ENCODE results near the gene PROB1. TPM values are rescaled to one million over a fixed set of nuclear protein-coding genes. Genes with fewer than 3 reads are reported as not detected.

Gene PROB1
- polyA plus RNA-seq, 1 of the 3 experiments (the other 2 are of a cell fraction): 0.44 TPM

GRCh38 chr5:139368613-139369012 is 26.3 kb downstream of the PROB1 start:
- Histone ChIP-seq H3K4me3 (ENCODE audit: low read depth in 2 of 2, low read length in 1 of 2) (no peak overlapping the region), H3F3A (replicated peaks; ENCODE audit: insufficient read depth) (peaks cover 61% of the 10 kb centered on the region), H3K9me3 (no peaks in the 10 kb centered on the region), H3K4me2 (peak overlapping the region; percentile 34; the same call in 1 of the 2 replicates), H3K27me3 (ENCODE audit: insufficient read depth) (no peaks in the 10 kb centered on the region), H3K79me2 (ENCODE audit: insufficient read depth) (peaks cover 26% of the 10 kb centered on the region), H3K9ac (peak overlapping the region; percentile 4; the same call in 1 of the 2 replicates), H4K20me1 (ENCODE audit: insufficient read depth) (peaks cover 14% of the 10 kb centered on the region), H2AFZ (ENCODE audit: low read depth) (no peak overlapping the region), H3K4me1 (ENCODE audit: control insufficient read depth in 1 of 2, insufficient read depth in 2 of 2, low read depth in 1 of 2, low read length in 1 of 2) (peaks cover 0 to 12% of the 10 kb centered on the region in 2 experiments; a peak in 2 of 4 replicates), H3K9me2 (no peaks in the 10 kb centered on the region), H3K27ac (ENCODE audit: low read depth in 2 of 2, low read length in 1 of 2) (peak overlapping the region; percentile 30 to 76; a peak in 3 of 4 replicates), H3K36me3 (replicated peaks in 1 of 2; ENCODE audit: control insufficient read depth in 1 of 2, insufficient read depth in 2 of 2, low read length in 1 of 2) (peaks cover 45 to 63% of the 10 kb centered on the region in 2 experiments)
- 89% methylated on average over 2 of the region's 2 CpGs for WGBS (ENCODE audit: low lambda C conversion rate)
- no peak for DNase-seq
- ChIA-PET CTCF (interaction anchor here (1.1 to 2.2 kb wide), 4 partner anchors 12 to 34 kb away, joined by 3 to 6 read pairs (median 4); partner anchors contain the start of gene PAIP2), POLR2A (no interaction called here)
- TF ChIP-seq RAD21 (IDR thresholded peaks at IDR 0.05; ENCODE audit: low read length): peak; percentile 48
- TF ChIP-seq, protein P1, sequence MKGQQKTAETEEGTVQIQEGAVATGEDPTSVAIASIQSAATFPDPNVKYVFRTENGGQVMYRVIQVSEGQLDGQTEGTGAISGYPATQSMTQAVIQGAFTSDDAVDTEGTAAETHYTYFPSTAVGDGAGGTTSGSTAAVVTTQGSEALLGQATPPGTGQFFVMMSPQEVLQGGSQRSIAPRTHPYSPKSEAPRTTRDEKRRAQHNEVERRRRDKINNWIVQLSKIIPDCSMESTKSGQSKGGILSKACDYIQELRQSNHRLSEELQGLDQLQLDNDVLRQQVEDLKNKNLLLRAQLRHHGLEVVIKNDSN (IDR thresholded peaks at IDR 0.05; ENCODE audit: borderline replicate concordance, low read depth): no peak
- peak; percentile 41 for TF ChIP-seq CTCF (IDR thresholded peaks at IDR 0.05)

DNA sequence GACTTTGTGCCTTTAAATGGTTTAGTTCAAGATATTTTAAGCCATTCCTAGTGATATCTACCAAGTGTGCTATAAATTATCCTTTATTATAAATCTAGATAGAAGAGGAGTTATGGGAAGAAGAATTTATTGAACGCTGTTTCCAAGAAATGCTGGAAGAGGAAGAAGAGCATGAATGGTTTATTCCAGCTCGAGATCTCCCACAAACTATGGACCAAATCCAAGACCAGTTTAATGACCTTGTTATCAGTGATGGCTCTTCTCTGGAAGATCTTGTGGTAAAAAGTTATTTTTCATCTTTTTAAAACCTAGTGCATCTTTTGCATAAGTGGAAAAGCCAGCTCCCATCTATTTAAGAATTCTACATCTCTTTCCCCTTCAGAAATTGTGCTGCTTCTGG is 30.4 kb downstream of the PROB1 start:
- Histone ChIP-seq H3F3A (replicated peaks; ENCODE audit: insufficient read depth) (peaks cover 49% of the 10 kb centered on the region), H3K9ac (no peak overlapping the region), H2AFZ (ENCODE audit: low read depth) (no peak overlapping the region), H3K79me2 (ENCODE audit: insufficient read depth) (peaks cover 54% of the 10 kb centered on the region), H3K36me3 (replicated peaks in 1 of 2; ENCODE audit: control insufficient read depth in 1 of 2, insufficient read depth in 2 of 2, low read length in 1 of 2) (peaks cover 31 to 42% of the 10 kb centered on the region in 2 experiments), H3K4me1 (ENCODE audit: control insufficient read depth in 1 of 2, insufficient read depth in 2 of 2, low read depth in 1 of 2, low read length in 1 of 2) (peaks cover 0 to 8% of the 10 kb centered on the region in 2 experiments; a peak in 1 of 4 replicates), H3K27me3 (ENCODE audit: insufficient read depth) (no peaks in the 10 kb centered on the region), H3K4me3 (ENCODE audit: low read depth in 2 of 2, low read length in 1 of 2) (no peak overlapping the region), H4K20me1 (ENCODE audit: insufficient read depth) (peaks cover 50% of the 10 kb centered on the region), H3K9me3 (no peaks in the 10 kb centered on the region), H3K9me2 (no peaks in the 10 kb centered on the region), H3K27ac (ENCODE audit: low read depth in 2 of 2, low read length in 1 of 2) (no peak overlapping the region), H3K4me2 (no peak overlapping the region)
- CTCF ChIA-PET: interaction anchor here (1.5 kb wide), 1 partner anchor 29 kb away, joined by 3 read pairs; no protein-coding TSS in a partner anchor
- DNase-seq: no peak
- WGBS (ENCODE audit: low lambda C conversion rate): 100% methylated on average over 2 of the region's 2 CpGs
- POLR2A ChIA-PET: interaction anchor here (1.4 kb wide), 1 partner anchor 19 kb away, joined by 5 read pairs; the partner anchor contains the start of gene SLC23A1
- TF ChIP-seq NRF1 (IDR thresholded peaks at IDR 0.05; ENCODE audit: low read depth, low read length): no peak
- no peak for TF ChIP-seq SMC3 (IDR thresholded peaks at IDR 0.05; ENCODE audit: low read depth, low read length)
- TF ChIP-seq, protein P2, sequence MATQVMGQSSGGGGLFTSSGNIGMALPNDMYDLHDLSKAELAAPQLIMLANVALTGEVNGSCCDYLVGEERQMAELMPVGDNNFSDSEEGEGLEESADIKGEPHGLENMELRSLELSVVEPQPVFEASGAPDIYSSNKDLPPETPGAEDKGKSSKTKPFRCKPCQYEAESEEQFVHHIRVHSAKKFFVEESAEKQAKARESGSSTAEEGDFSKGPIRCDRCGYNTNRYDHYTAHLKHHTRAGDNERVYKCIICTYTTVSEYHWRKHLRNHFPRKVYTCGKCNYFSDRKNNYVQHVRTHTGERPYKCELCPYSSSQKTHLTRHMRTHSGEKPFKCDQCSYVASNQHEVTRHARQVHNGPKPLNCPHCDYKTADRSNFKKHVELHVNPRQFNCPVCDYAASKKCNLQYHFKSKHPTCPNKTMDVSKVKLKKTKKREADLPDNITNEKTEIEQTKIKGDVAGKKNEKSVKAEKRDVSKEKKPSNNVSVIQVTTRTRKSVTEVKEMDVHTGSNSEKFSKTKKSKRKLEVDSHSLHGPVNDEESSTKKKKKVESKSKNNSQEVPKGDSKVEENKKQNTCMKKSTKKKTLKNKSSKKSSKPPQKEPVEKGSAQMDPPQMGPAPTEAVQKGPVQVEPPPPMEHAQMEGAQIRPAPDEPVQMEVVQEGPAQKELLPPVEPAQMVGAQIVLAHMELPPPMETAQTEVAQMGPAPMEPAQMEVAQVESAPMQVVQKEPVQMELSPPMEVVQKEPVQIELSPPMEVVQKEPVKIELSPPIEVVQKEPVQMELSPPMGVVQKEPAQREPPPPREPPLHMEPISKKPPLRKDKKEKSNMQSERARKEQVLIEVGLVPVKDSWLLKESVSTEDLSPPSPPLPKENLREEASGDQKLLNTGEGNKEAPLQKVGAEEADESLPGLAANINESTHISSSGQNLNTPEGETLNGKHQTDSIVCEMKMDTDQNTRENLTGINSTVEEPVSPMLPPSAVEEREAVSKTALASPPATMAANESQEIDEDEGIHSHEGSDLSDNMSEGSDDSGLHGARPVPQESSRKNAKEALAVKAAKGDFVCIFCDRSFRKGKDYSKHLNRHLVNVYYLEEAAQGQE (IDR thresholded peaks at IDR 0.05; ENCODE audit: low read depth, low read length): no peak
- no peak for TF ChIP-seq TCF12 (IDR thresholded peaks at IDR 0.05)
- no peak for TF ChIP-seq SIN3A (IDR thresholded peaks at IDR 0.05; ENCODE audit: borderline replicate concordance, low read depth, low read length)
- TF ChIP-seq TAF1 (IDR thresholded peaks at IDR 0.05; ENCODE audit: borderline replicate concordance, low read depth, low read length): no peak
- no peak for TF ChIP-seq CHD2 (IDR thresholded peaks at IDR 0.05; ENCODE audit: low read length, partially characterized antibody)
- TF ChIP-seq, protein P3, sequence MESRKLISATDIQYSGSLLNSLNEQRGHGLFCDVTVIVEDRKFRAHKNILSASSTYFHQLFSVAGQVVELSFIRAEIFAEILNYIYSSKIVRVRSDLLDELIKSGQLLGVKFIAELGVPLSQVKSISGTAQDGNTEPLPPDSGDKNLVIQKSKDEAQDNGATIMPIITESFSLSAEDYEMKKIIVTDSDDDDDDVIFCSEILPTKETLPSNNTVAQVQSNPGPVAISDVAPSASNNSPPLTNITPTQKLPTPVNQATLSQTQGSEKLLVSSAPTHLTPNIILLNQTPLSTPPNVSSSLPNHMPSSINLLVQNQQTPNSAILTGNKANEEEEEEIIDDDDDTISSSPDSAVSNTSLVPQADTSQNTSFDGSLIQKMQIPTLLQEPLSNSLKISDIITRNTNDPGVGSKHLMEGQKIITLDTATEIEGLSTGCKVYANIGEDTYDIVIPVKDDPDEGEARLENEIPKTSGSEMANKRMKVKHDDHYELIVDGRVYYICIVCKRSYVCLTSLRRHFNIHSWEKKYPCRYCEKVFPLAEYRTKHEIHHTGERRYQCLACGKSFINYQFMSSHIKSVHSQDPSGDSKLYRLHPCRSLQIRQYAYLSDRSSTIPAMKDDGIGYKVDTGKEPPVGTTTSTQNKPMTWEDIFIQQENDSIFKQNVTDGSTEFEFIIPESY (IDR thresholded peaks at IDR 0.05; ENCODE audit: borderline replicate concordance, low read depth): no peak
- TF ChIP-seq EZH2phosphoT487 (IDR thresholded peaks at IDR 0.05; ENCODE audit: borderline replicate concordance, low read depth): no peak
- TF ChIP-seq, protein P4, sequence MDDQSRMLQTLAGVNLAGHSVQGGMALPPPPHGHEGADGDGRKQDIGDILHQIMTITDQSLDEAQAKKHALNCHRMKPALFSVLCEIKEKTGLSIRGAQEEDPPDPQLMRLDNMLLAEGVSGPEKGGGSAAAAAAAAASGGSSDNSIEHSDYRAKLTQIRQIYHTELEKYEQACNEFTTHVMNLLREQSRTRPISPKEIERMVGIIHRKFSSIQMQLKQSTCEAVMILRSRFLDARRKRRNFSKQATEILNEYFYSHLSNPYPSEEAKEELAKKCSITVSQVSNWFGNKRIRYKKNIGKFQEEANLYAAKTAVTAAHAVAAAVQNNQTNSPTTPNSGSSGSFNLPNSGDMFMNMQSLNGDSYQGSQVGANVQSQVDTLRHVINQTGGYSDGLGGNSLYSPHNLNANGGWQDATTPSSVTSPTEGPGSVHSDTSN (IDR thresholded peaks at IDR 0.05): no peak
- no peak for TF ChIP-seq FOXJ3 (CRISPR knock-in tag; IDR thresholded peaks at IDR 0.05)

Data from SK-N-SH (cell line).